Fibroblast of upper back skin (primary cell): ENCODE measurements around the gene AQP2.
A peak's percentile ranks its signal among the peaks of the same experiment; 100 is the strongest.

Experiments used
- DNase-seq: peaks from one replicate; pipeline ENCODE4 v3.0.0-alpha.2; 2013

The AQP2 gene

GRCh38 chr12:50003595-50003994, 53.1 kb downstream of the AQP2 start:
- no peak for DNase-seq

GRCh38 chr12:50004696-50005095, 54.2 kb downstream of the AQP2 start:
- no peak for DNase-seq

GRCh38 chr12:50005175-50005574, 54.6 kb downstream of the AQP2 start:
- no peak for DNase-seq

- no peak for DNase-seq
Observed at GRCh38 chr12:50006280-50006679, 55.7 kb downstream of the AQP2 start.

GRCh38 chr12:50006754-50007442, 56.4 kb downstream of the AQP2 start:
- DNase-seq: peak; percentile 55
